Activated CD4-positive, alpha-beta T cell treated with anti-CD3 and anti-CD28 coated beads, Interleukin-2, amount 50 U/mL, for 1 hour (primary cell): ENCODE measurements around the gene PTPN7.
A peak's percentile ranks its signal among the peaks of the same experiment; 100 is the strongest.
"Not testable (repeated sequence)": the region's sequence is repeated elsewhere in the genome, so short reads cannot be mapped to it uniquely, and the experiment has no call there.

ENCODE experiments used
- DNase-seq: peaks from one replicate; pipeline ENCODE4 v3.0.0-alpha.2; 2020

PTPN7 gene

DNA sequence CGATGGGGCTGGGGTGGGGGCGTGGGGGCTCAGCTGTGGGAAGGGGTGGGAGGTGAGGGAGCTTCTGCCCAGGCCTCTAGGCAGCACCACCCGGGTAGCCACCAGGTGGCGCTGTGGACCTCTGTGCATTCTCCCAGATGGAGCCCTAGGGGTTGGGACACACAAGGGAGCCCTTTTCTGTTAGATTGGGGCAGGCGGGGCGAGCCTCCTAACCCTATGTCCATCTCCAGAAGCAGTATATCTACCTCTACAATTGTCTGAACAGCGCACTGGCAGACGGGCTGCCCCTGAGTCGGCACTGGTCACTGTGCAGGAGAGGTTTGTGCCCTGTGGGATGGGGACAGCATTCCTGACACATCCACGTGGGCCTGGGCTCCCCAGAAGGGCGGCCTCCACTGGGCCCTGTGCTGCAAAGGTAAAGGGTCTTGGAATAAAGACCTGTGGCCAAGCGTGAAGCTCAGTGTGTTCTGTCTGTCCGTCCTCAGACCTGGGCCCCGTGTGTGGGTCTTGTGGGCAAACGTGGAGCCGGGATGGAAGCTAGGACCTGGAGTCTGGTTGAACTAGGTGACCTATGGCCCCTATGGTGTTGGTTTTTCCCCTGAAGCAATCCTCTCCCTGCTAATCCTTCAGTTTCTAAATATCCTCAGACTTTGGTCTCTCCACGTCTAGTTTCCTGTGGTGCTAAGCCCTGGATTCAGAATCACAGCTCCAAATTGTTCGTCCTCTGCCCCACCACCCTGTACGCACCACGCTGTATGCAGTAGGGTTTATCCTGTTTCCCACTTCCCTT lies 28.8 kb upstream of the PTPN7 start:
- peak; percentile 83 for DNase-seq

DNA sequence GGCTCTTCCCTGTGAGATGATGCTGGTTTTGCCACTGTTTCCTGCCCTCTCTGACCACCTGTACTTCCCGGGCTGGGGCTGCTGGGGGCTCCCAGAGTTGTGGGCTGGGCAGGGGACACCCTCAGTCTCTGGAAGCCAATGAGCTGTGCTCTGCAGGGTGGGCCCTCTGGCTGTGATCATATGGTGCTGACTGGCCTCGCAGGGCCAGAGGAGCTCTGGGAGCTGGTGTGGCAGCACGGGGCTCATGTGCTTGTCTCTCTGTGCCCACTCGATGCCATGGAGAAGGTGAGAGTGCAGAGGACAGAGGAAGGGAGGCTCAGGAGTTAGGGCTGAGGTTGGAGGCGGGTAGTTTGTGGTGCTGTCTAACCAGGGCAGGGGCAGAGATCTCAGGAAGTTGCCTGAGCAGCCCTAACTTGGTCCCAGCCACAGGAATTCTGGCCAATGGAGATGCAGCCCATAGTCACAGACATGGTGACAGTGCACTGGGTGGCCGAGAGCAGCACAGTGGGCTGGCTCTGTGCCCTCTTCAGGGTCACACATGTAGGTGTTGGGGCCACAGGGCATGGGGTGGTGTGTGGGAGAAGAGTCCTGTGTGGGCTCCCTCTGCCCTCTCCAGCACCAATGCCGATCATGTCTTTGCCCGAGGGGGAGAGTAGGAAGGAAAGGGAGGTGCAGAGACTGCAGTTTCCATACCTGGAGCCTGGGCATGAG lies 27.4 kb upstream of the PTPN7 start:
- no peak for DNase-seq

DNA sequence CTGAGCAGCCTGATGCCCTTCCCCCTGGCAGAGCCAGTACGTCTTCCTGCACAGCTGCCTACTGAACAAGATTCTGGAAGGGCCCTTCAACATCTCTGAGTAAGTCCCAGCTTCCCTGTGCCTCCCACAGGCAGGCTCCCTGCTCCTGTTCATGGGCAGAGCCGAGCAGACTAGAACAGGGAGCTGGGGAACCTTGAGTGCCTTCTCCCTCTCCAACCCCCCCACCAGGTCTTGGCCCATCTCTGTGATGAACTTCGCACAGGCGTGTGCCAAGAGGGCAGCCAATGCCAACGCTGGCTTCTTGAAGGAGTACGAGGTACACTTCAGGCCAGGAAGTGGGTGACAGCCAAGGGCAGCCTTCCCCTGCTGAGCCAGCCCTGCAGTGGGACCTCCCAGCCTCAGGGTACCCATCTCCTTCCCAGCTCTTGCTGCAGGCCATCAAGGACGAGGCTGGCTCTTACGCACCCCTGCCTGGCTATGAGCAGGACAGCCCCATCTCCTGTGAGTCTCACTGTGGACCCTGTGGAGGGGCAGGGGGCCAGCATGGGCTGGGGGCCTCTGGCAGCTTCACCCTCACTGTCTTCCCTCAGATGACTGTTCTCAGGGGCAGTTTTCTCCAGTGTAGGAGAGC lies 26.8 kb upstream of the PTPN7 start:
- DNase-seq, result no peak

DNA sequence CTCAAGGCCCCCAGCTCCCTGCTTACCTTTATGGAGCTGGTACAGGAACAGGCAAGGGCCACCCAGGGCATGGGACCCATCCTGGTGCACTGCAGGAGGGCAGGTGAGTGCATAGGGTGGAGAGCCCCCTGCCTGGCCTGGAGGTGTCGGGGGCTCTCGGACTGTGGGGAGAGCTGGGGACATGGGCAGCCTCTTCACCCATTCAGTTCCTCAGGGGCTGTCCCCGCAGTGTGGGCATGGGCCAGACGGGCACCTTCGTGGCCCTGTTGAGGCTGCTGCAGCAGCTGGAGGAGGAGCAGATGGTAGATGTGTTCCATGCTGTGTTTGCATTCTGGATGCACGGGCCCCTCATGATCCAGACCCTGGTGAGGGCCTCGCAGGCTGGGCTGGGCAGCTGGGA lies 25.9 kb upstream of the PTPN7 start:
- no peak for DNase-seq

- DNase-seq, result peak; percentile 65
Measured at GRCh38 chr1:202184750-202185460, 24.5 kb upstream of the PTPN7 start.

DNA sequence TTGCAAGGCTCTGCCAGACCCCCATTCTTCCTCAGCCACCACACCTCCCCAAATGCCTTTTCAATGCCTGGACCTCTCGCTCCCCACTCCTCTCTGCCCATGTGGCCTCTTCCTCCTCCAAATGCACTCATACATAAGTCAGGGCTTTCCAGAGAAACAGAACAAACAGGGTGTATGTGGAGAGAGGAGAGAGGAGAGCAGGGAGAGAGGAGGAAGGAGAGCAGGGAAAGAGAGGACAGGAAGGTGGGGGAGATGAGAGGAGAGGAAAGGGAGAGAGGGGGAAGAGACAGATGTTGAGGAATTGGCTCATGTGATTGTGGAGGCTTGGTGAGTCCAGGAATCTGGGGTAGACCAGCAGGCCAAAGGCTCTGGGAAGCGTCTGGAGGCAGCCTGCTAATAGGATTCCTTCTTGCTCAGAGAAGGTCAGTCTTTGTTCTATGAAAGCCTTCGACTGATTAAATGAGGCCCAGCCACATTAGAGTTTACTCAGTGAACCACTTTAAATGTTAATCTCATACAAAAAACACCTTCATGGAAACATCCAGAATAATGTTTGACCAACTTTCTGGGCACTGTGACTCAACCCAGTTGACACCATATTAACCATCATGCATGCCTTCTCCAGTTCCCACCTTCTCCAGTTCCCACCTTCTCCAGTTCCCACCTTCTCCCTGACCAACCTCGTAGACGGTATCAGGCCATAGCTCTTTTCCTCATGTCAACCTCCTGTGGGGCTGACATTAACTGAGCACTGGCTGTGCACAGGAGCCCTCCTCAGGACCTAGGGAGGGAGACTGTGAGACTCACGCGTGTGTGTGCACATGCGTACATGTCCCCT lies 21.9 kb upstream of the PTPN7 start:
- no peak for DNase-seq

DNA sequence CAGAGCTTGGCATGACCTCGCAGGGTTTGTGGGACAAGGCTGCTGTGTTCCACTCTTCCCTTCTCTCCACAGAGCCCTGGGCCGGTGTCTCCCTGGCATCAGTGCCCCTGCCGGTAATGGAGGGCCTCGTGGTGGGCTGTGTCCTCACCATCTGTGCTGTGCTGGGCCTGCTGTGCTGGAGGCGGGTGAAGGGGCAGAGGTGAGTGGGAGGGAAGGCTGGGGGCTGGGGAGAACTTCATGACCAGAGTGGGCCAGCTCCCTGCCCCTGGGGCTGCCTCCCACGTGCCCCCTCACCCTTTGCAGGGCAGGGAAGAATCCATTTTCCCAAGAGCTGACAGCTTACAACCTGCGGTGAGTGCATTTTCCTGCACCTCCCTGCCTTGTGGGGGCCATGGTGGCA lies 21.2 kb upstream of the PTPN7 start:
- no peak for DNase-seq

- DNase-seq, result not testable (repeated sequence)
Measured at GRCh38 chr1:202180751-202181139, 20.3 kb upstream of the PTPN7 start.

DNA sequence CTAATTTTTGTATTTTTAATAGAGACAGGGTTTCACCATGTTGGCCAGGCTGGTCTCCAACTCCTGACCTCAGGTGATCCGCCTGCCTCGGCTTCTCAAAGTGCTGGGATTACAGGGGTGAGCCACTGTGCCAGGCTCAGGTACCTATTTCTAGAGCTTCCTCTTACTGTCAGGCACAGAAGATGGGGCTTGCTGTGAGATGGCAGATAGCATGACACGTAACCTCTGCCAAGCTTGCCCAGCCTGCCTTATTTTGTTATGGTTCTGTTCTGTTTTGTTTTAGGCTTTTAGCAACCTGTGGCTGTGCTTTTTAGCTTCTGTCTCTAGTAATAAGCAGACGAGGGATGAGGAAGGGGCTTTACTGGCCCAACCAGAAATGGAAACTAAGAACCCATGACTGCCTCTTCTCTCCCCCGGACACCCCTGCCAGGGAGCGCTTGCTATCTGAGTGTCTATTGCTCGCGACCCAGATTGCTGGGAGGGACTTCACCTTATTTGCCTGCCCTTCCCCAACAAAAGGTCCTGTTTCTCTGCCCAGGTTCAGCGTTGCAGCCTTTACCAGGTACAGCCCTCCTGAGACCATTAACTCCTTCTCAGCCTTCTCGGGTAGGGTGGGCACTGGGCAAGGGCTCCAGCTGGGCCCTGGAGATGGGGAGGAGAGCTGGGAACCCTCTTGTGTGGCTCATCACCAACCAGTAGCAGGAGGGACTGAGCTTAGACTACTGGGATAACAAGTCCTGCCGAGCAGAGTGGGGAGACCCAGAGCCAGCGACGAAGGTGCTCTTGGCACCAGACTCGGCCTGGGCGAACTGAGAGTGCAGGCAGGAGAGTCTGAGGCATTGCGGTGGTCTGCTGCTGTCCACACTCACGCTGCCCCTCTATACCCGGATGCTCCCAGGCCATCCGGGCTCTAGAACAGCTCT lies 19.7 kb upstream of the PTPN7 start:
- DNase-seq, result no peak

GRCh38 chr1:202176949-202177927 lies 16.8 kb upstream of the PTPN7 start:
- no peak for DNase-seq

- DNase-seq, result no peak
Measured at GRCh38 chr1:202173993-202174392, 13.6 kb upstream of the PTPN7 start.

- no peak for DNase-seq
Measured at GRCh38 chr1:202172015-202172355, 11.6 kb upstream of the PTPN7 start.

DNA sequence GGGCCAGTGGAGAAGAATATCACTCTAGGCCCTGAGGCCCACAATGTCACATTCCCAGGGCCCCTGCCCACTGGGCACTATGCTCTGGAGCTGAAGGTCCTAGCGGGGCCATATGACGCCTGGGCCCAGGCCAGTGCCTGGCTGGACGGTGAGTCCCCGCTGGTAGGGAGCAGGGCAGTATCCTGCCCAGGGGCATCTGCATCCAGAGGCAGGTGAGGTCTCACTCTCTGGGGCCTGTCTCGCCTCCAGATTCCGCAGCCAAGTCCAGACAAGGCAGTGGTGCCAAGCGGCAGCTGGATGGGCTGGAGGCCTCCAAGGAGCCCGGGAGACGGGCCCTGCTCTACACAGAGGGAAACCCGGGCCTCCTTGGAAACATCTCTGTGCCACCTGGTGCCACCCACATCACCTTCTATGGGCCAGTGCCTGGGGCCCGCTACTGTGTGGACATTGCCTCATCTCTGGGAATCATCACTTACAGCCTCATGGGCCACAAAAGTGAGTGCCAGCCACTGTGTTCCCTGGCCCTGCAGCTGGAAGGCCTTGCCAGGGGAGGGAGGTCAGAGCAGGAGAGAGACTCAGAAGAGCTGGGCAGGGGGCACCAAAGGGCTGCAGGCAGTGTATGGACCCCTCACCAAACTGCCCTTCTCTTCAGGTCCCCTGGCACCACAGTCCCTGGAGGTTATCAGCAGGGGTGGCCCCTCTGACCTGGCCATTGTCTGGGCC lies 11.1 kb upstream of the PTPN7 start:
- DNase-seq, result no peak

DNA sequence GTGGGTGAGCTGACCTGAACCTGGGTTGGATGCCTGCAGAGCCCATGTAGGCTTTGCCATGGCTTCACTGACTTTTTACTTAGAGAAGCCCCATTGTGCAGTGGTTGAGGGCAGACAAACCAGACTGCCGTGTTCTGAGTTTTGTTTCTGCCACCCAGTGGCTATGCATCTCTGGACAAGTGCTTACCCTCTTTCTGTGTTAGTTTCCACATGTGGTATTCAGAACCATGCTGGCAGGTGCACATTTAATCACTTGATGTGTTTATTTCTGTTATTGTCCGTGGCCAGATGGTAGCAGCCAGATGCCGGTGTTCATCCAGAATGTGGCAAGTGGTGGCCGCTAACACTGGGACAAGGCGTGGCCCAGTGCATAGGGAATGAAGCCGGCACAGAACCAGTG lies 10.3 kb upstream of the PTPN7 start:
- no peak for DNase-seq

GRCh38 chr1:202168861-202169260 lies 8.5 kb upstream of the PTPN7 start:
- no peak for DNase-seq

DNA sequence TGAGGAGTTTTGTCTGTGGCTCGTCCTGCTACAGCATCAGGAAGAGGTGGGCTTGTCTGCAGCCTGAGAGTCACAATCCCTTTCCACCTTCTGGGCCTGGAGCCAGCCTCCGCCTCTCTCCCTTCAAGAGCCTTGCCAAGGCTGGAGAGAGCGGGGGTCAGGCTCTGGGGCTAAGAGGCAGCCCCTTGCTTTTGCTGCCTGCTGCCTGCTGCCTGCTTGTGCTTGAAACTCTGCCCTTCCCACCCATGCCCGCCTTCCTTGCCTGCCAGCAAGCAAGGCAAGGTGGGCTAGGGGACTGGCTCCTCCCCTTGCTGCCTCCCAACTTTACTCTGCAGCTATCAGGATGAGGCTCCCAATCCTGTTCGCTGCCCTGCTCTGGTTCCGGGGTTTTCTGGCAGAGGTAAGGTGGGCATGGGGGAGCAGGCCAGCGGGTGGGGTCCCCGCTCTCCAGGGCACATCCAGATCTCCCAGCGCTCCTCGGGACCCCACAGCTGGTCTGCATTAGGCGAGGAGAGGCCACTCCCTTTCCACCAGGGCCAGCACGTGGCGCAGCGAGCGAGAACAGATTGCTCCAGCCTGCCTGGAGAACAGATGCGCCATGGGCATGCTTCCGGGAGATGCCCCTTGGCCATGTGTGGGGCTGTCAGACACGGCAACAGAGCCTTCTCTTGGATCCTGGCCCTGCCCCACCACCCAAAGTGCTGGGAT lies 7.5 kb upstream of the PTPN7 start:
- DNase-seq, result no peak

DNA sequence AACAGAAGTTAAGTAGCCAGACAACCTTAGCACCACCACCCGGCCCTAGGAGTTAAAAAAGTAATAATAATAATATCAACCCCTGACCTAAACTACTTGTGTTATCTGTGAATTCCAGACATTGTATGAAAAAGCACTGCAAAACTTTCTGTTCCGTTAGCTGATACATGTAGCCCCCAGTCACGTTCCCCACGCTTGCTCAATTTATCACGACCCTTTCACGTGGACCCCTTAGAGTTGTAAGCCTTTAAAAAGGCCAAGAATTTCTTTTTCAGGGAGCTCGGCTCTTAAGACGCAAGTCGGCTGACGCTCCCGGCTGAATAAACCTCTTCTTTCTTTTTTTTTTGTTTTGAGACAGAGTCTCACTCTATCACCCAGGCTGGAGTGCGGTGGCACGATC lies 6.7 kb upstream of the PTPN7 start:
- not testable (repeated sequence) for DNase-seq

- no peak for DNase-seq
Measured at GRCh38 chr1:202165942-202166843, 5.8 kb upstream of the PTPN7 start.
